GM23248 (cell line): ENCODE data around the gene ZNF428.

Experiments
- EZH2 ChIP-seq: fragments of 200-600 bp; sonication (generic); IDR thresholded peaks from 2 replicates; pipeline ENCODE4 v1.6.1; 2018; ENCODE audit warnings: antibody characterized with exemption, mild to moderate bottlenecking; ENCODE audit not compliant: insufficient read depth, poor library complexity, severe bottlenecking
- EZH2phosphoT487 ChIP-seq: fragments of 200-600 bp; sonication (generic); IDR thresholded peaks from 2 replicates; pipeline ENCODE4 v1.6.1; 2018; ENCODE audit warnings: antibody characterized with exemption, moderate library complexity, mild to moderate bottlenecking, low read depth; ENCODE audit not compliant: insufficient read depth

- TF ChIP-seq EZH2 = no peak
- no peak for TF ChIP-seq EZH2phosphoT487
Observed at GRCh38 chr19:43639519-43640423, 20.3 kb upstream of the ZNF428 start, which contains the start of gene CADM4.
